ENCODE data around the gene EXPH5.

The EXPH5 gene

DNA sequence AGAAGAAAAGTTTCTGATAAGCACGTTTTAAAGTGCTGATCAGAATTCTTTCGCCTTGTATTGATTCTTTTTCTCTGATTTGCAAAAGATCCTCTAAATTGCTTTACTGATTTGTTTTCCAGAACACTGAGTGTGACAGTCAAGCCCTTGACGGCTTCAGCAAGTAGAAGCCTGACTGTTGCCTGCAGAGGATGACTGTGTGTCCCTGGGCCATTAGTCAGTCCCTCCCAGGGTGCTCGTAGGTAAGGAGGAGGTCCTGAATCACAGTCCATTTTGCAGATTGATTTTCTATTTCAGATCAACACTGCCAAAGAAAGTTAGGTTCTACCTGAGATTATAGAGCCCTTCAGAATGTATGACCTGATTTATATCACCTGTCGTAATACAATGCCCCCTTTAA, 56.8 kb downstream of the EXPH5 start:
- no peak overlapping the region for H3K4me3 ChIP-seq (ENCODE audit: low read depth, low read length)
- no peaks in the 10 kb centered on the region for H3K9me3 ChIP-seq (ENCODE audit: control insufficient read depth, insufficient read depth, low read depth, low read length)
- ChIA-PET POLR2A (no interaction called here), CTCF (no interaction called here)
- H3K36me3 ChIP-seq (ENCODE audit: control insufficient read depth in 2 of 2, insufficient read depth in 1 of 2, low read length in 2 of 2) = peaks cover 0 to 23% of the 10 kb centered on the region in 2 experiments; a peak in 1 of 3 replicates
- H3K27ac ChIP-seq (ENCODE audit: extremely low read depth, low read depth, low read length) = no peak overlapping the region
- TF ChIP-seq, protein P1, sequence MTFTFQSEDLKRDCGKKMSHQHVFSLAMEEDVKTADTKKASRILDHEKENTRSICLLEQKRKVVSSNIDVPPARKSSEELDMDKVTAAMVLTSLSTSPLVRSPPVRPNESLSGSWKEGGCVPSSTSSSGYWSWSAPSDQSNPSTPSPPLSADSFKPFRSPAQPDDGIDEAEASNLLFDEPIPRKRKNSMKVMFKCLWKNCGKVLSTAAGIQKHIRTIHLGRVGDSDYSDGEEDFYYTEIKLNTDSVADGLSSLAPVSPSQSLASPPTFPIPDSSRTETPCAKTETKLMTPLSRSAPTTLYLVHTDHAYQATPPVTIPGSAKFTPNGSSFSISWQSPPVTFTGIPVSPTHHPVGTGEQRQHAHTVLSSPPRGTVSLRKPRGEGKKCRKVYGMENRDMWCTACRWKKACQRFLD (tag by site-specific recombination; IDR thresholded peaks at IDR 0.05) = no peak
- no peak for TF ChIP-seq ZNF23 (tag by site-specific recombination; IDR thresholded peaks at IDR 0.05; ENCODE audit: borderline replicate concordance)
- H3K4me1 ChIP-seq (ENCODE audit: control insufficient read depth, insufficient read depth, low read length) = no peaks in the 10 kb centered on the region

- Histone ChIP-seq H3K36me3 (ENCODE audit: control insufficient read depth in 2 of 2, insufficient read depth in 1 of 2, low read length in 2 of 2) (peaks cover 0 to 23% of the 10 kb centered on the region in 2 experiments; a peak in 1 of 3 replicates), H3K4me1 (ENCODE audit: control insufficient read depth, insufficient read depth, low read length) (no peaks in the 10 kb centered on the region), H3K9me3 (ENCODE audit: control insufficient read depth, insufficient read depth, low read depth, low read length) (no peaks in the 10 kb centered on the region), H3K4me3 (ENCODE audit: low read depth, low read length) (no peak overlapping the region), H3K27ac (ENCODE audit: extremely low read depth, low read depth, low read length) (no peak overlapping the region)
- CTCF ChIA-PET = no interaction called here
- TF ChIP-seq ZNF529 (tag by site-specific recombination; IDR thresholded peaks at IDR 0.05; ENCODE audit: insufficient replicate concordance) = no peak
- no peak for TF ChIP-seq ZNF561 (tag by site-specific recombination; IDR thresholded peaks at IDR 0.05; ENCODE audit: borderline replicate concordance)
- TF ChIP-seq ZNF202 (tag by site-specific recombination; IDR thresholded peaks at IDR 0.05; ENCODE audit: borderline replicate concordance) = no peak
- no peak for TF ChIP-seq PRDM1 (tag by site-specific recombination; IDR thresholded peaks at IDR 0.05)
- no peak for TF ChIP-seq ZNF571 (tag by site-specific recombination; IDR thresholded peaks at IDR 0.05)
- TF ChIP-seq ZNF24 (tag by site-specific recombination; IDR thresholded peaks at IDR 0.05) = no peak
- TF ChIP-seq ZNF701 (tag by site-specific recombination; IDR thresholded peaks at IDR 0.05) = no peak
- no peak for TF ChIP-seq MZF1 (tag by site-specific recombination; IDR thresholded peaks at IDR 0.05; ENCODE audit: borderline replicate concordance)
- TF ChIP-seq, protein P2, sequence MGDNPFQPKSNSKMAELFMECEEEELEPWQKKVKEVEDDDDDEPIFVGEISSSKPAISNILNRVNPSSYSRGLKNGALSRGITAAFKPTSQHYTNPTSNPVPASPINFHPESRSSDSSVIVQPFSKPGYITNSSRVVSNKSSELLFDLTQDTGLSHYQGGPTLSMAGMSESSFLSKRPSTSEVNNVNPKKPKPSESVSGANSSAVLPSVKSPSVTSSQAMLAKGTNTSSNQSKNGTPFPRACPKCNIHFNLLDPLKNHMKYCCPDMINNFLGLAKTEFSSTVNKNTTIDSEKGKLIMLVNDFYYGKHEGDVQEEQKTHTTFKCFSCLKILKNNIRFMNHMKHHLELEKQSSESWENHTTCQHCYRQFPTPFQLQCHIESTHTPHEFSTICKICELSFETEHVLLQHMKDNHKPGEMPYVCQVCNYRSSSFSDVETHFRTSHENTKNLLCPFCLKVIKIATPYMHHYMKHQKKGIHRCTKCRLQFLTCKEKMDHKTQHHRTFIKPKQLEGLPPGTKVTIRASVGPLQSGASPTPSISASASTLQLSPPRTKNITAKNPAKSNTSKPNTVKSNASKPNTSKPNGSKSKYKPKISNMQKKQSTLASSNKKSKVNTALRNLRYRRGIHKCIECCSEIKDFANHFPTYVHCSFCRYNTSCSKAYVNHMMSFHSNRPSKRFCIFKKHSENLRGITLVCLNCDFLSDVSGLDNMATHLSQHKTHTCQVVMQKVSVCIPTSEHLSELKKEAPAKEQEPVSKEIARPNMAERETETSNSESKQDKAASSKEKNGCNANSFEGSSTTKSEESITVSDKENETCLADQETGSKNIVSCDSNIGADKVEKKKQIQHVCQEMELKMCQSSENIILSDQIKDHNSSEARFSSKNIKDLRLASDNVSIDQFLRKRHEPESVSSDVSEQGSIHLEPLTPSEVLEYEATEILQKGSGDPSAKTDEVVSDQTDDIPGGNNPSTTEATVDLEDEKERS (tag by site-specific recombination; IDR thresholded peaks at IDR 0.05) = no peak
- POLR2A ChIA-PET = no interaction called here
Observed at GRCh38 chr11:108535384-108535955, 58.1 kb downstream of the EXPH5 start.

DNA sequence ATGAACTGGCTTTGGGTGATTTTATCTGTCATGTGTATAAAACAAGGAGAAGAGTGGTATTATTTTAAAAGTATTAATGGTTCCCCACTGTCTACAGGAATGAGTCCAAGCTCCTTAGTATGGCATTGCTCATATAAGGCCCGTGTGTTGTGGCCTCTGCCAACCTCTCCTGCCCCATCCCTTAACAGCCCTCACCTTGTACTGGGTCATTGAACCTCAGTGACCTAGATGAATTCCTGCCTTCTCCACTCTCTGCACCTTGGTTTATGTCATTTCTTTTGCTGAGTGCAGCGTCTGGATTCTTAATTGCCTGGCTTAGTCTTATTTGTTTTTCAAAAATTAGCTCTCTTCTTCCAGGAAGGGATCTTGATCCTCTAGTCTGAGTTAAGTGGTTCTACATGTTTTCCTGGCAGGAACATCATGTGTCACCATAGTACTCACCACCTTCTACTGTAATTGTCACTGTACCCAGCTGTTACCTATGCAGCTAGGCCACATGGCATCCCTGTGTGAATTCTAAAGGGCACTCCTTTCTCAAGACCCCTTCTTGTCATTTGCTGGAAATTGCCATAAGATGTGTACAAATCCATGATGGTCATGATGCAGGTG, 59.2 kb downstream of the EXPH5 start:
- no peak overlapping the region for H3K27ac ChIP-seq (ENCODE audit: extremely low read depth, low read depth, low read length)
- H3K4me3 ChIP-seq (ENCODE audit: low read depth, low read length) = no peak overlapping the region
- no peaks in the 10 kb centered on the region for H3K4me1 ChIP-seq (ENCODE audit: control insufficient read depth, insufficient read depth, low read length)
- CTCF ChIA-PET = interaction anchor here (0.7 kb wide), 1 partner anchor 209 kb away, joined by 3 read pairs; no protein-coding TSS in a partner anchor
- no peak for TF ChIP-seq OVOL3 (tag by site-specific recombination; IDR thresholded peaks at IDR 0.05)
- no peak for TF ChIP-seq ZFHX2 (tag by site-specific recombination; conservative IDR thresholded peaks at IDR 0.05)
- no peak for TF ChIP-seq ZNF37A (tag by site-specific recombination; IDR thresholded peaks at IDR 0.05)
- TF ChIP-seq, protein P3, sequence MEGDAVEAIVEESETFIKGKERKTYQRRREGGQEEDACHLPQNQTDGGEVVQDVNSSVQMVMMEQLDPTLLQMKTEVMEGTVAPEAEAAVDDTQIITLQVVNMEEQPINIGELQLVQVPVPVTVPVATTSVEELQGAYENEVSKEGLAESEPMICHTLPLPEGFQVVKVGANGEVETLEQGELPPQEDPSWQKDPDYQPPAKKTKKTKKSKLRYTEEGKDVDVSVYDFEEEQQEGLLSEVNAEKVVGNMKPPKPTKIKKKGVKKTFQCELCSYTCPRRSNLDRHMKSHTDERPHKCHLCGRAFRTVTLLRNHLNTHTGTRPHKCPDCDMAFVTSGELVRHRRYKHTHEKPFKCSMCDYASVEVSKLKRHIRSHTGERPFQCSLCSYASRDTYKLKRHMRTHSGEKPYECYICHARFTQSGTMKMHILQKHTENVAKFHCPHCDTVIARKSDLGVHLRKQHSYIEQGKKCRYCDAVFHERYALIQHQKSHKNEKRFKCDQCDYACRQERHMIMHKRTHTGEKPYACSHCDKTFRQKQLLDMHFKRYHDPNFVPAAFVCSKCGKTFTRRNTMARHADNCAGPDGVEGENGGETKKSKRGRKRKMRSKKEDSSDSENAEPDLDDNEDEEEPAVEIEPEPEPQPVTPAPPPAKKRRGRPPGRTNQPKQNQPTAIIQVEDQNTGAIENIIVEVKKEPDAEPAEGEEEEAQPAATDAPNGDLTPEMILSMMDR (tag by site-specific recombination; IDR thresholded peaks at IDR 0.05) = no peak
- TF ChIP-seq SP2 (tag by site-specific recombination; IDR thresholded peaks at IDR 0.05) = no peak
- TF ChIP-seq HOXA7 (CRISPR knock-in tag; IDR thresholded peaks at IDR 0.05; ENCODE audit: borderline replicate concordance) = no peak
- TF ChIP-seq ZBTB44 (tag by site-specific recombination; IDR thresholded peaks at IDR 0.05) = no peak
- TF ChIP-seq HOXD13 (CRISPR knock-in tag; IDR thresholded peaks at IDR 0.05; ENCODE audit: borderline replicate concordance) = no peak
- no peak for TF ChIP-seq TCF7L2 (IDR thresholded peaks at IDR 0.05; ENCODE audit: borderline replicate concordance, low read depth, low read length)
- POLR2A ChIA-PET = interaction anchor here (0.6 kb wide), 1 partner anchor 40 kb away, joined by 3 read pairs; no protein-coding TSS in a partner anchor
- no peaks in the 10 kb centered on the region for H3K9me3 ChIP-seq (ENCODE audit: control insufficient read depth, insufficient read depth, low read depth, low read length)
- H3K36me3 ChIP-seq (ENCODE audit: control insufficient read depth in 2 of 2, insufficient read depth in 1 of 2, low read length in 2 of 2) = peaks cover 0 to 23% of the 10 kb centered on the region in 2 experiments; a peak in 1 of 3 replicates
